Renal cortical epithelial cell (primary cell): ENCODE data around the gene MTFMT. TPM values are rescaled to one million over a fixed set of nuclear protein-coding genes. Genes with fewer than 3 reads are reported as not detected.

ENCODE experiments used
- DNase-seq: peaks from one replicate; pipeline ENCODE4 v3.0.0-alpha.2; 2011; ENCODE audit warnings: low read depth
- total RNA-seq: library from RNA; depleted of rRNA; stranded (reverse); fragments of >200 nt; gene quantifications from 2 replicates; pipeline ENCODE4 v1.2.3, GENCODE V29; 2014

MTFMT gene
- total RNA-seq, 1 donor from 2014 or later = 22.6 TPM

DNA sequence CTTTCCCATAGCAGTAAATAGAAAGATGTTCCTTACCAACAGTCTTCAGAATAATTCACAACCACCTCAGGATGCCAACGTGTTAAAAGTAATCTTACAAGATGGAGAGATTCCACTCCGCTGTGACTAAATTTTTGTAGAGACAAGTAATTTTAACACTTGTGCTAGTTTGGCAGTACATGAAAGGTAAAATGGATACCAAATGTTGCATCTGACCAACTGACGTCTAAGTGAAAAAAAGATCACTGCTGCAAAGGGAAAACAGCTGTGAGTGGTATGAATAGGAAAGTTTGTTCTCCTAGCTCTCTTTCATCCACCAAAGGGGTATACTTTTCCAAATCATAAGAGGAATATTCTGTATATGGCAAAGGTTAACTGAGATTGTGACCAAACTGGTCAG, 42.3 kb downstream of the MTFMT start:
- no peak for DNase-seq

DNA sequence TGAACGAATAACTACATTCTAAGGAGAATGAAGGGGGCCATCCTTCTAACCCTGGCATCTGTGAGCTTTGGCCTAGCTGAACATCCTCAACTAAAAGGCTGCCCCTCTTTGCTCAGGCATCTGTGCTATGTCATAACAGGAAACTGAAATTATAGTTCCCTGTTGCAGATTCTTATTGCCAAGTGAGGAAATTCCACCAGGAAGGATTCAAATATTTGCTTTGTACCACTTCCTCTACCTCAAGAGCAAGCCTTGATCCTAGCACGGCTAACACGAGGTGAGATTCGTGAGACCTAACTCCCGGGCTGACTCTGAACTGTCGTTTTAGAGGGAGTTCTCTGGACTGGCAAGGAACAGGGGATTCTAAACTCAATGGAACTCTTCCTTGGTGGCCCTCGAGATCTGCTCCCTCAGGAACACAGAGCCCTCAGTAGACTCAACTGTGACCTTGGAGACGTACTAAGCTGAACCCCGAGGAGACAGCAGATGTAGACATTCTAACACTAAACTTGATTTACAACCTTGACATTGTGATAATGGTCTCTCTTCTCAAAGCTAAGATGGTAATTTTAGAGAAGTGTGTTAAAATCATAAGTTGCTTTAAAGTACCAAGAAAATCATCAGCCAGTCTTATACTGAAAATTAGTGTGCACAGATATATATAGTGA, 43.9 kb downstream of the MTFMT start:
- no peak for DNase-seq

DNA sequence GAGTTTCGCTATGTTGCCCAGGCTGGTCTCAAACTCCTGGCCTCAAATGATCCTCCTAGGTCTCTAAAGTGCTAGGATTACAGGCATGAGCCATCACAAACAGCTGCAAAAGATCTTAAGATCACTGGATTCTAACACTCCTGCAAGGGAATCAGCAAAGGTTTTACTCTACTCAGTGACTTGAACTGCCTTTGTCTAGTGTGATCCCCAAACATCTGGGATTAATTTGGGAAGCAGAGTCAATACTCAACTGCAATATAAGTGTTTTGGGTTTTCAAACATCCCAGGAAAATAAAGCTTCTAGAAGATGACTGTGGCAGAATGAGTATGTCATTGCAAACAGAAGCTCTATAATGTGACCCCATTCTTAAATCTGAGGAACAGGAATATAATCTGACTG, 47.0 kb downstream of the MTFMT start:
- DNase-seq = no peak

DNA sequence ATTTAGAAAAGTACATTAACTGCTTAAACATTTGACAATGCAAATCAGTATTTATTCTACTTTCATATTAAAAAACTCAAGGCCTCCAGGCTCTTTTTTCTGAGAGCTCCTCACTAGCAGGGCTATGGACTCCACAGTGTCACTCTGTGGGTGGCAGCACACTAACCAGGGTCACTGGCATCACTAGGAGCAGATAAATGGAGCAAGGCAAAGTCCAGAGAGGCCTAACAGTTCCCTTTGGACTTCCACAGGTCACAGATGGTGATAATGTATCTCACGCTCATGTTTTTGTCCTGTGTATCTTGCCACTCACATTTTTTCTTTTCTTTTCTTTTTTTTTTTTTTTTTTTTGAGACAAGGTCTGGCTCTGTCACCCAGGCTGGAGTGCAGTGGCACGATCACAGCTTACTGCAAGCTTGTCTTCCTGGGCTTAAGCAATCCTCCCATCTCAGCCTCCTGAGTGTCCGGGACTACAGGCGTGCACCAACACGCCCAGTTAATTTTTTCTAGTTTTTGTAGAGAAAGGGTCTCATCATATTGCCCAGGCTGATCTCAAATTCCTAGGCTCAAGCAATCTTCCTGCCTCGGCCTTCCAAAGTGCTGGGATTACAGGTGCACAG, 47.5 kb downstream of the MTFMT start:
- DNase-seq = no peak

DNA sequence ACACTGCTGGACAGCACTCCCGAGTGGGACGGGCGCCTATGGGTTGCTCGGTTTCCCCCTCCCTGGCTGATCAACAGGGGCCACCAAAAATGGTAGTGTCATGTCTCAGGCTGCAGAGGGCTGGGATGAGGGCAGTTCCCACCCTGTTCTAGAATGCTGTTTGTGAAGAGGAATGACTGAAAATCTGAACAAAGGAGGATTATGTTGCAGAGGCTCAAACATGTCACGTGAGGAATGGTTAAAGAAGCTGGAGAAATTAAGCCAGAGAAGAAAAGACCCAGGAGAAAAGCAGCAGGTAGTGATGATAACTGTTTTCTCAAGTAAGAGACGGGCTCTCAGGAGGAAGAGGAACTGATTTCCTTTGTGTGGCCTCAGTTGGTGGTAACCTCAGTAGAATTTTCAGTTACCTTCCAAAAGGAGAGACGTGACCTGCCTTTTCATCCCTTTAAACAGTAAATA, 50.2 kb downstream of the MTFMT start:
- no peak for DNase-seq

DNA sequence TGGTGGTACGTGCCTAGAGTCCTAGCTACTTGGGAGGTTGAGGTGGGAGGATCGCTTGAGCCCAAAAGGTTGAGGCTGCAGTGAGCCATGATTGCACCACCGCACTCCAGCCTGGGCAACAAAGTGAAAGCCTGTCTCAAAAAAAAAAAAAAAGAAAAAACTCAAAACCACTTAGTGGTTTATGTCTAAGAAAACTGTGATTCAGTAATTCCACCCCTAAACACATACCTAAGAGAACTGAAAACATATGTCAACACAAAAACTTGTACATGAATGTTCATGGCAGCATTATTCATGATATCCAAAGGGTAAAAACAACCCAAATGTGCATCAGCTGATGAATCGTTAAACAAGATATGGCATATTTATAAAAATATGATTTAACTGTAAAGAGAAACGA, 54.0 kb downstream of the MTFMT start:
- no peak for DNase-seq

DNA sequence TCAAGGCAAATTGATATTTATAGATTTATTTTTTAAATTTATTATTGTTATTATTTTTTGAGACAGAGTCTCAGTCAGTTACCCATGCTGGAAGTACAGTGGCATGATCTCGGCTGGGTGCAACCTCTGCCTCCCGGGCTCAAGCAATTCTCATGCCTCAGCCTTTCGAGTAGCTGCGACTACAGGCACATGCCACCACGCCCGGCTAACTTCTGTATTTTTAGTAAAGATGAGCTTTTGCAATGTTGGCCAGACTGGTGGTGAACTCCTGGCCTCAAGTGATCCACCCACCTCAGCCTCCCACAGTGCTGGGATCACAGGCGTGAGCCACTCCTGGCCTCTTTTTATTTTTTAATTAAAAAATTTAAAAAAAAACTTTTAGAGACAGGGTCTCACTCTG, 58.7 kb downstream of the MTFMT start:
- no peak for DNase-seq

DNA sequence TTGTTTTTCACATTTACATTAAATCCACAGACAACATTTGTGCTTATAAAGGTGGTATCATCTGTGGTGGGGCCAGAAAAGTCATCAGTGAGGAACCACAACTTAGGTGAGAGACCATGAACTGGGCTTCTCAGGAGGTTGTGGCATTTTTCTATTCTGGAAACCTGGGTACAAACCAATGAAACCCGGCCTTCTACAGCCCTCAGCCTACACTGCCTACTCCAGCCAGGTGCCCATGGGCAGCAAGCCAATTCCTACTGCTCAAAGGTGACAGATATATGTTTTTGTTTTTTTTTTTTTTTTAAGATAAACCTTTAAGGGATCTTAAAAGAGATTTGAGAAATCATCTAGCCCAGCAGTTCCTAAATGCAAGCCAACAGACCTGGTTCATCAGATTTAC, 60.0 kb downstream of the MTFMT start:
- no peak for DNase-seq

DNA sequence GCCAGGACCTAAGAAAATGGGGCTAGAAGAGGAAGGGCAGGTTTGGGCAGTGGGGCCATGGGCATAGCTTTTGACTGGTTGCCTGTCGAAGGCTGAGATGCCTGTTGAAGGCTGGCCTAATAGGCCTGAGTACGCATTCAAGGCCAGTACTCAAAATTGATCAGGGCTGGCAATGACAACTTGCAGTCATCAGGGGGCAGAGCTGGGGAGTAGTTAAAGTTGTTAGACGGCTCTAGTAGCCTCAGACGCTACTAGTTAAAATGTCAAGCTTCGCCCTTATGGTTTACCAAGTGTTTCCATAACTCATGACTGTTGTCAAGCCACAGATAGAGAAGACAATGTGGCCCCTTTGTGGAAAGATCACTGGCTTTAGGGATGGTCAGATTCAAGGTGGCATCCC, 68.4 kb downstream of the MTFMT start:
- no peak for DNase-seq

DNA sequence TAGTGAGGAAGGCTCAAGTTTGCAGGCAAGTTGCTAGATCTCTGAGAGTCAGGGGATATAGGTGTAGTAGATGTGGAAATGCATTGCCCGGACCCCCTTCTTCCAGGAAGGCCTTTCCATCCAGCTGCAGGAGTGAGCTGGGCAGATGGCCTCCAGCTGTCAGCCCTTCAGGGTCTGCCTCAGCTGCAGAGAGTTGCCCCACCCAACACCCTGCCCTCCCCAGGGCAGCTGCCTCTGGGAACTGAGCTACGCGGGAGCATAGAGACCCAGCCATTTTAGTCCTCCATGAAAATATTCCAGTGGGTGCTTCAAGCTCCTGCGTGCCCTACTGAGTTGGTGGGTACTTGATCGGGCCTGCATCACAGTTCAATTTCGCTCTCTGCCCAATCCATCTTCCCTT, 69.3 kb downstream of the MTFMT start:
- DNase-seq = no peak

DNA sequence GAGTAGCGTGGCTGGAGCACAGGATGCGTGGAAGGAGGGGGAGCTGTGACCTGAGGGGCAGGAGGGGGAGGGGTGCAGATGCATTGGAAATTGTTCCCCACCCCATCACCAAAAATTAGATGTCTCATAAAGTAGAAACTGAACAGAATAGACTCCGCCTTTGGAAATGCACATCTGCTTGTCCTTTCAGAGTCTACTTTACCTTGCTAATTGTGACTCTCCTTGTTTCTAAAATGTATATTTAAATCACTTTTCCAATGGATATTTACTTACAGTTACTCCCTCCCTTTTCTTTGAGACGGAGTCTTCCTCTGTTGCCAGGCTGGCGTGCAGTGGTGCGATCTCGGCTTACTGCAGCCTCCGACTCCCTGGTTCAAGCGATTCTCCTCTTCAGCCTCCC, 70.3 kb downstream of the MTFMT start:
- DNase-seq = no peak

DNA sequence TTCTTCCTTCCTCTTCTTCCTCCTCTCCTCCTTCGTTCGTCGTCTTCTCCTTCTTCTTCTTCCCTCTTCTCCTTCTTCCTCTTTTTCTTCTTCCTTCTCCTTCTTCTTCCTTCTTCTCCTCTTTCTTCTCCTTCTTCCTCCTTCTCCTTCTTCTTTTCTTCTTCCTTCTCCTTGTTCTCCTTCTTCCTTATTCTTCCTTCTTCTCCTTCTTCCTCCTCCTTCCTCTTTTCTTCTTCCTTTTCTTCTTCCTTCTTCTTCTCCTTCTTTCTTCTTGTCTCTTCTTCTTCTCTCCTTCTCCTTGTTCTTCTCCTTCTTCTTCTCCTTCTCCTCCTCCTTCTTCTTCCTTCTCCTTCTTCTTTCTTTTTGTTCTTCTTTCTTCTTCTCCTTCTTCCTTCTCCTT, 75.0 kb downstream of the MTFMT start:
- DNase-seq = no peak

DNA sequence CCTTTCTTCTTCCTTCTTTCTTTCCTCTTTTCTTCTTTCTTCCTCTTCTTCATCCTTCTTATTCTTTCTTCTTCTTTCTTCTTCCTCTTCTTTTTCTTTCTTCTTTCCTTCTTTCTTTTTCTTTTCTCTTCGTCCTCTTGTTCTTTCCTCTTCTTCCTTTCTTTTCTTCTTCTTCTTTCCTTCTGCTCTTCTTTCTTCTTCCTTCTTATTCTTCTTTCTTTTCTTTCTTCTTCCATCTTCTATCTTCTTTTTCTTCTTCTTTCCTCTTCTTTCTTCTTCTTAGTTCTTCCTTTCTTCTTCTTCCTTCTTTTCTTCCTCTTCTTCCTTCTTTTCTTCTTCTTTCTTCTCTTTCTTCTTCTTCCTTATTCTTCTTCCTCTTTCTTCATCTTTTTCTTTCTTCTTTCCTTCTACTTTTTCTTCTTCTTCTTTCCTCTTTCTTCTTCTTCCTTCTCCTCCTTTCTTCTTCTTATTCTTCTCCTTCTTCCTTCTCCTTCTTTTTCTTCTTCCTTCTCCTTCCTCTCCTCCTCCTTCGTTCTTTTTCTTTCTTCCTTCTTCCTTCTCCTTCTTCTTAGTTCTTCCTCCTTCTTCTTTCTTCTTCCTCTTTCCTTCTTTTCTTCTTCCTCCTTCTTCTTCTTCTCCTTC, 77.5 kb downstream of the MTFMT start:
- no peak for DNase-seq

Other genes starting within 250 kb of the MTFMT start
- 0.60 and 5.7 TPM in 2 replicates for gene PIF1, start 204.0 kb downstream of the MTFMT start, total RNA-seq
- gene PLEKHO2, start 187.7 kb downstream of the MTFMT start, total RNA-seq = 8.7 and 11.9 TPM in 2 replicates
- gene ANKDD1A, start 117.7 kb downstream of the MTFMT start, total RNA-seq = 0.35 and 1.1 TPM in 2 replicates
- 59.7 and 95.5 TPM in 2 replicates for gene SPG21, start 39.7 kb downstream of the MTFMT start, total RNA-seq
- 0.15 TPM in 1 of 2 replicates, not detected in the other for gene SLC51B, start 15.7 kb upstream of the MTFMT start, total RNA-seq
- gene RASL12, start 38.4 kb upstream of the MTFMT start, total RNA-seq = not detected in 2 replicates
- not detected in 2 replicates for gene KBTBD13, start 47.1 kb upstream of the MTFMT start, total RNA-seq
- gene UBAP1L, start 85.6 kb upstream of the MTFMT start, total RNA-seq = under 0.01 and 1.4 TPM in 2 replicates
- 12.9 and 18.4 TPM in 2 replicates for gene PDCD7, start 104.2 kb upstream of the MTFMT start, total RNA-seq
- gene CLPX, start 155.7 kb upstream of the MTFMT start, total RNA-seq = 42.0 and 110 TPM in 2 replicates
- under 0.01 and 0.40 TPM in 2 replicates for gene CILP, start 181.8 kb upstream of the MTFMT start, total RNA-seq